ENCODE data around the gene TRMT2A.

TRMT2A gene

DNA sequence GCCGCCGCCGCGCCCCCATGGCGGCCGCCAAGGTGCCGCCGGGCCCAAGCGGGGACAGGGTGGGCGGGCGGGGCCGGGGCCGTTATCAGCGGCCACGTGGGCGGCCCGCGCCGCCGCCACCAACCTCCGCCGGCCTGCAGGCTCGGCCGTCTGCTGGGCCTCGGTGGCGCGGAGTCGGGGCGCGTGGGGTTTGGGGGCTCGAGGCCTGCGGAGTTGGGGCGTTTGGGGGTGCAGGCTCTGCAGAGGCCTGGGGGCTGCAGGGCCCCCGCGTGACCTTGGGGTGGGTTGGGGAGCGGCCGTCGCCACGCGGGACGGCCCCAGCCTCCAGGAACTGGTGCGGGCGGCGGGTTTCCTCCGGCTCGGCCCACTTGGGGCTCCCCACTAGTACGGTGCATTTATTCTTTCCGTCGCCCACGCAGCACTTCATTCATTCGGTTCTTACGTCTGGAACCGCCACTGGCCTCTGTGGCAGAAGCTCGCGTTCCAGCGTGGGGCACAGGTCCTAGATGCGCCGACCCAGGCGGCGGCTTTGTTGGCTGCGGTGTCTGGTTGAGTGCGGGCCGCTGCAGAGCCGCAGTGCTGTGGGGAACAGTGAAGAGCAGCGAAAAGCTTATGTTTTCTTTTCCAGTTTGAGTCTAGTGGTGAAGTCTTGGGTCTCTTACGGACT lies 740 bp upstream of the TRMT2A start:
- DNase-seq: peak; percentile 61

DNA sequence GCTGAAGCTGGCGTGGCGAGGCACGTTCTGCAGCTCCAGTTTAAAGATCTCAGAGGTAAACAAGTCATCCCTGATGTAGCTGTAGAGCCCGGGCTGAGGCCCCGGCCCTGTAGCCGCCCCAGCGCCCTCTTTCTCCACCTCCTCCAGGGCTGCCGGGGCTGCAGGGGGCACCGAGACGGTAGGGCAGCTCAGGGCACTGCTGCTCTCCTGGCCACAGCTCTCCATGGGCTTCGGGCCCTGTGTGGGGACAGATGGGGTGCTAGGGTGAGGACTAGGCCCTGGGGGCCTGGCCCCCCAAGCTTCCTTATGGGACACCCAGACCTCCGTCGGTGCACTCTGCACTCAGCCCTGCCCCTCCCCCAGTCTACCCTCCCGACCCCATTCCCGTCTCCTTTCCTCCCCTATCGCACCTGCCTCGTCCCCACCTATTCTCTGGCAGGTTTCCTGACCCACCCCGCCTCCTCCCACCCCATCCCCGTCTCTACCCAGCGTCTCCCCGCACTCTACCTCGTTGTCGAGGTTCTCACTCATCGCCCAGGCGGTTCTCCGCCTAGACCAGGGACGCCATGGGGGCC lies 563 bp downstream of the TRMT2A start:
- DNase-seq: no peak

DNA sequence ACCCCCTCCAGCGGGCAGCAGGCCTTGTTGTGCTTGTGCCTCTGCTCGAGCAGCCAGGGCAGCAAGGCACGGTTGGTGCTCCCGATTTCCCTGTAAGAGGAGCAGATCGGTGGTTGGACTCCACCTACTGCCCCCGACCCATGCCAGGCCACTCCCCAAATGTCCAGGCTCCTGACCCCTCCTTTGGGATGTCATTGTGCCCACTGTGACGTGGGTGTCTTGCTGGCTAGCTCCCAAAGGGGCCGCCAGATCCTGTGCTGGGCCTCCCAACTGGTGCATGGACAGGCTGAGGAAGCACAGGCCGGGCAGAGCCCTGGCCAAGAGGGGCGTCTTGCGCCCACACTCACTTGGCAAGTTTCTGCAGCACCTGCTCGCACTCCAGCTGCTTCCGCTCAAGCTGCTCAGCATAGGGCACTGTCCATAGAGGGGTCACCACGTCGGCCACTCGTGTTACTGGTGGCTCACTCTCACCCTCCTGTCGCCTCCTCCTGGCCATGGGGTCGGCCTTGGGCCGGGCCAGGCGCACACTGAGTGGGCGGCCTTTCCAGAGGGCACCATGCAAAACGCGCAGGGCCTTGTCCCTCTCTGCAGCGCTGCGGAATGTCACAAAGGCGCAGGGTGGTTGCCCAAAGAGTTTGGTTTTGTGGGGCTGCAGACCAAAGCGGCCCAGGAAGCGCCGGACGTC lies 1.2 kb downstream of the TRMT2A start, which contains the start of gene RANBP1:
Gene RANBP1, plus strand, starts transcription at position 414 of the 685 bp plus-strand sequence. Its CDS starts 81 bp downstream, at position 495.
- no peak for DNase-seq

DNA sequence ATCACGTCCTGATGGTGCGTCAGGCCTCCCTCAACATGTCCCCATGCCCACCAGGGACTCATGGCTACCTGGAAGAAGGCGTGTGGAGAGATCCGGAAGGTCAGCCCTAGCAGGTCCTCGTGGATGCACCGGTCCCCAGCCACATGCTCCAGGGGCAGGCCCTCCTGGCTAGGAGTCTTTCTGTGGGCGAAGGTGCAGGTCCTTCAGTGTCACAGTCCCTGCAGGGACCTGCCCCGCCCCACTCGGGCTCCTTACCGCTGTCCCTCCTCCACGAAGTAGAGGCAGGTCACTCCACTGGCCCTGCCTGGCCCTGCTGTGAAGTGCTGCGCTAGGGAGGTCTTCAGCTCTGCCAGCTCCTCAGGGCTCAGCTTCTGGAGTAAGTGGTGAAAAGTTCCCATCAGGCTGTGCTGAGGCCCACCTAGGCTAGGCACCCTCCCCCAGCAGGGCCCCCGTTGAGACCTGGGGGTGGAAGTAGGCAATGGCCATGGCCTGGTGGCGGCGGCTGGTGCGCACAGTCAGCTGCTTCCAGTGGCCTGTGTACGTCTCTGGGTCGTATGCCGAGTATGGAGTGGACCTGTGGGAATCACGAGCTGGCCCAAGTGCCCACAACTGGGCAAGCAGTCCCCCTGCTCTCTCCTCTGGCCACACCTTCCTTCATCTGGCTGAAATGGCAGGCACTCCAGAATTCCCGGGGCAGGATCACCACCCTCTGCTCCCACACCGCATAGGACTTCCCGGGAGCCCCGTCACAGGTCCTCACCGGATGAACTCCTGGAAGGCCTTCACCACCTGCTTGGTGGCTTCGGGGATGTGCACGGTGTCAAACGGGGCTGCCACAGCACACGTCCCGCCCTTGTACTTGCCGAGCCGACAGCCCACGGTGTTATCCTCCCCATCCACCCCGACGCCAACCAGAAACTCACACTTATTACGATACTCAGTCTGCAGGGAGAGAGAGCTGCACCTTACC lies 2.2 kb downstream of the TRMT2A start:
- no peak for DNase-seq

DNA sequence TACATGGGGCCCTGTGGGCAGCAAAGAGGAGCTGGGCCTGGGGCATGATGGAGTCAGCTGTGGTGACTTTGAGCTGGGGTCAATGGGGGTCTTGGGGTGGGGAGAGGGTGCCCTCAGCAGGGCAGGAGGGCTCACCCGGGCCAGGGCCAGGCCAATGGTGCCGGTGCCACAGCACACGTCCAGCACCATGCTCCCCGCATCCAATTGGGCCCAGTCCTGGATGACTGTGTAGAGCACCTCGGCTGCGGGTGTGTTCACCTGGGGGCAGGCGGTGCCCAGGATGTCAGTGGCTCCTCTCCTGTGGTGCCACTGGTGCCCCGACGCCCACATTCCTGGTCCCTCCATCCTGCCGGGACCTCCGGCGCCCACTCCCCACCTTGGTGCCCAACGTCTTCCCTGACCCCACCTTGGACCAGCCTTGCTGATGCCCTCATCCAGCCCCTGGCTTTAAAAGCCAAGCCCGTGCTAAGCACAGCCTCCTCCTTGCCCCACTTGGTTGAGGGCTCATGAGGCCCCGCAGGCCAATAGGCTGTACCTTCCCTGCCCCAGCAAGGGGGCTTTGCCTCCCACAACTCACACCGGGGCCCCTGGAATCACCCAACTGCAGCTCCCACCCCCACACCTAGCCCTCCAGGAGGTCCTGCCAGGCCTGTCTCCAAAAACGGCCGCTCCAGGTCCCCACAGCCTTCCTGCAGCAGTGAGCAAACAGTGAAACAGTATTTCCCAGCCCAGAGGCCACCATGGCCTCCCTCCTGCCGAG lies 3.3 kb downstream of the TRMT2A start:
- no peak for DNase-seq

DNA sequence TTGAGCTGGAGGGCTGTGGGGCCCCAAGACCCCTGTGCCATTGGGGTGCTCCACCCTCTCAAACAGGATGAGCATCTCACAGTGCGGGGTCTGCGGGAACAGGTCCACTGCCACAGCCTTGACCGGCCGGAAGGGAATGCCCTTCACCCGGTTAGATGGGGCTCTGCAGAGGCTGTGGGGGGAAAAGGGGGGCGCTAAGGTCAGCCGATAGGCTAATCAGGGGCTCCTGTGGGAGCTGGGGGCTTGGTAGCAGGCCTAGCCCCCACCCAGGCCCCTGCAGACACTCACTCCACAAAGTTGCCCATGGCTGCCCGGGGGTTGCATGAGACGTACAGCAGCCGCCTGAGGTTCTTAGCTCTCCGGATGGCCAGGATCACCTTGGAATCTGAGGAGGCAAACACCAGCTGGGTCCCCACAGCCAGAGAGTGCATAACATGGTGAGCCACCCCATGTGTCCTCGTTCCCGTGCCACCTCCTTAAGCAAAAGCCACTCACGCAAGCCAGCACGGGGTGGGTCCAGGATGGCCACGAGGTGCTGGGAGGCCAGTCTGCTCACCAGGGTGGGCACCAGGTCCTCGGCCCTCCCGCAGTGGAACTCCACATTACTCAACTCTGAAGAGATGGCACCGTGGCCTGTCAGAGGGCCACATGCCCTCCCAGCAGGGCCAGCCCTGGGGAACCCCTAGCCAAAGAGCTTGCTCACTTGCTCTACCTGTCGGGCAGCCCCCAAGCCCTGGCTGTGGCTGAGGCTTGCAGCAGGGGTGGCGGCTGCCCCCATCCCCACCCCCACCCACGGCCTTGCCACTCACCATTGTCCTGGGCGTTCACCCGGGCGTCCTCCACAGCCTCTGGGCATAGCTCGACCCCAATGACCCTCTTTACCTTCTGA lies 4.2 kb downstream of the TRMT2A start:
- DNase-seq: no peak

DNA sequence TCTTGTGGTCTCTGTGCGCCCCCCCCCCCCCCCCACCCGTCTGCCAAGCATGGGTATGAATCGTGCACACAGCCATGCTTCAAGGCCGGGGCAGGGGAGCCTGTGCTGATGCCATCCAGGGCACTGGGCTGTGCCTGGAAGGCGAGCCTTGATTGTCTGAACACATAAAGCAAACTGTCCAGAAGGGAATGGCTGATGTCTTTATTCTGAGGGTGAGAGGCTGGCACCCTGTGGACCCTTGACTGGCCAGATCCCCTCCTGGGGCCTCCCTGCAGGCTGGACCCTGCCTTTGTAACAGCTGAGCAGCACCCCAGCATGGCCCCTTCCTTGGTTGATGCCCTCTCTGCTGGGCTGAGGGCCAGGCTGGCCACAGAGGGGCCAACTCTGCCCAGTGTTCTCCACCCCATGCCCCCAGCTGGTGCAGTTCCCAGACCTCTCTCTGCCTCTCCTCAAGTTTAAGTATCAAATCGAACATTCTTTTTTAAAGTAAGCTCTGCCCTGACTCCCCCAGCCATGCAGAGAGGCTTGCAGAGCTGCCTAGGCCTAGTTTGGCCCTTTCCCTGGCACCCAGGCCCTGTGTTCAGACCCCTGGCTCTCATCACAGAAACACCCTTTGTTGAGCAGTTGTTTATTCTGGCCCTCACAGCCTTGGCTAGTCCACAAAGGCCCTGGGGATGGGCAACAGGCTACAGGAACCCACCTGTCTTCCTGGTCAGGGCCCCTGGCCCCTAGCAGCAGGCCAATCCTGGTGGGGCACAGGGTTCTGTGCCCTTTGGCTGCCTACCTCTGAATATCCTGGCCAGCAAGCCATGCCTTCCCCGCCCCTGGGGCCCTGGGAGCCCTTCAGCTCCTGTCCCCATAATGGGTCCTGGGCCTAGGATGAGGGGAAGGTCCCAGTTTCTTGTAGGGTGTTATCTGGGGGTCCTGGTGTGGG lies 5.1 kb downstream of the TRMT2A start:
- no peak for DNase-seq

DNA sequence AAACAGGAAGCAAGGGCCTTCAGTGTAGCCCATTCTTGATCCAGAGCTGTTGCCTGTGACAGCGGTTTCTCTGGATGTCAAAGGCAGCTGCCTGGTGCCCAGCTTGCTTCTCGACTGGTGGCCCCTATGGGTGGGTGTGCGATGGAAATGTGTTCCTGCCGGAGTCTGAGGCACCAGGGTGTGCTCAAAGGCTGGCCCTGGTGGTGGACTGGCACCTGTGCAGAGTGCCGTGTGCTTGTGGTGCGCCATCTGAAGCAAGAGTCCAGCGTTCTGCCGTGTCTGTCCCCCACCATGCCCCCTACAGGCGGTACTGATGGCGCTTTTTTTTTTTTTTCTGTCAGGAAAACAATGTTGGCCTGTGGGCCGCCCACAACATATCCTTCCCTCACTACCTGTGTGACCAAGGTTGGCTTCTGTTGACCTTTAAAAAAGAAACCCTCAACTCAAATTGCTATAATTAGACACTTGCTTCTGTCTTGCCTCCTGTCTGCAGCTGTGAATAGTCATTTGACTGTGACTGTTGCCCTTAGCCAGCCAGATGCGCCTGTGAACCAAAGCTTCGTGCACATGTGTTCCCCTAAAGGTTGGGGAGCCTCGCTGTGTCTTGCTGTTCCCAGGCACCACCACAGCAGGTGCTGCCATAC lies 5.9 kb downstream of the TRMT2A start:
- peak; percentile 54 for DNase-seq

DNA sequence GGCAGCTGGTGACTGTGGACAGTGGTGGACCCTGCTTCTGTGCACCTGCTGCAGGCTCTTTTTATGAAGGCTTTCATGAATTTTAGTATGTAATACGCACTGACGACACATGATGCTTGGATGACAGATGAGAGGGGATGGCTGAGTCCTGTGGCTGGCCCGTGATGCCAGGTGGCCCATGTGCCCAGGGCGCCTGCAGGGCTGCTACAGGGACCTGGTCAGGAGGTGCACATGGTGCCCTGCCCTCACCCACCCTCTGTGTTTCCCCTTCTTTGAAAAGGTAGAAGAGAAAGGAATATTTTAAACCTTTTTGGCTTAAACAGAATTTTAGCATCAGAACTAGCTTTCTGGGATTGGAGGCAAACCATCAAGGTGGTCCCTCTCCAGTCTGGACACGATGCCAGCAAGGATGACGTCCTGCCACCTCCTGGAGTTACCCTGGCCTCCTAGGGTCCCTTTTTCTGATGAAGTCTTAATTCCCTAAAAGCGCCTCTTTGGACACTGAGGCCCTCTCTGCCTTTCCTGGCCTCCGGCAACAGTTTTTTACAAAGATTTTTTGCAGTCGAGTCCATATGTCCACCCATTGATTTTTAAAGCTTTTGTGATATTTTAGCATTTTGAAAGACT lies 6.6 kb downstream of the TRMT2A start:
- DNase-seq: no peak

DNA sequence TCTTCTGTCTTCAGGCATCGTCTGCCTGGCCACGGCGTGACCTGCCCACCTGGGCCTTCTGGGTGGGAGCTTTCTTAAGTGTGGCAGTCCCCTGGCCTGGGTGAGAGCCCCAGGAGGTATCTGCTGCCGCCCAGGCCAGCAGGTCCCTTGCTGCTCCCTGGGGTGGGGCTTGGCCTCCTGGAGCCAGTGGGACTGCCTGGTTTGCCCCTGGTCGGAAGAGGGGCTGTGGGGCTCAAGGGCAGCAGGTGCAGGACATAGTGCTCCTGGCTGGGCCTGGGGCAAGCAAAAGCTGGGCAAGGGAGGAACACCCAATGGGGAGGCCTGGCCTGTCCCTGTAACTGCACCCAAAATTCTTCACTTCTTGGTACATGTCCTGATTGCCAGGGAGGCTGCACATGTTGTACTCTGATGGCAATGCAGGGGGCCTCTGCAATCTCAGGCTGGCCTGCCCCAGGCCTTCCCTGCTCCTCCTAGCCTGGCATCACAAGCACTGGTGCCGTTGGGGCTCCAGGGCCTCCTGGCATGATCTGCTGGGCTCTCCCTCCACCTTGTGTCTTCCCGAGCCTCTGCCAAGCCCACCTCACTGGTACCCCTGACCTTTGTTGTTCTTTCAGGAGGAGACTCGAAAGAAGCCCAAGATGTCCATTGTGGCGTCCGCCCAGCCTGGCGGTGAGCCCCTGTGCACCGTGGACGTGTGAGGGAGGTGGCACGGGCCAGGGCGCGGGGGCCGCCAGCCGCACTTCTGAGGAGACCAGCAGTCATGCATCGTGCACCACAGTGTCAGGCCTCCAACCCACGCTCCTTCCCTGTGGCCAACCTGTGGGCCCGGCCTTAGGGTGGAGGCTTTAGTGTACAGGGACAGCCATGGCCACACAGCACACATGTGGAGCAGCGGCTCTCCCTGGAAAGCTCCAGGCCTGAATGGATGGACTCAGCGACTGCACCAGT lies 7.3 kb downstream of the TRMT2A start:
- no peak for DNase-seq

DNA sequence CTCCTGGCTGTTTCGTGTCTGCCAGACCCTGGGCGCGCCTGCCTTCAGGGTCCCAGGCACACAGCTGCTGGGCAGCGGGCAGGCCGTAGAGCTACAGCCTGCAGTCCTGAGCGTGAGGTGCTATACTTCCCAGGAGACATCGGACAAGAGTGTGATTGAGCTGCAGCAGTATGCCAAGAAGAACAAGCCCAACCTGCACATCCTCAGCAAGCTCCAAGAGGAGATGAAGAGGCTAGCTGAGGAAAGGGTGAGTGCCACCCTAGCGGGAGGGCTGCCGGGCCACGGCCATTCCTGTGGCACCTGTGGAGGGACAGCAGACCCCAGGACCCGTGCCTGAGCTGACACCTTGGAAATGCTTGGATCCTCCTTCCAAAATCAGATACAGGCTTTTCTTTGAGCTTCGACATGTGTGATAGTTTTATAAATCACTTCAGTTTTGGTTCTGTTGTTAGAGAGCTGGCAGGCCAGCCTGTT lies 8.2 kb downstream of the TRMT2A start:
- DNase-seq: no peak

DNA sequence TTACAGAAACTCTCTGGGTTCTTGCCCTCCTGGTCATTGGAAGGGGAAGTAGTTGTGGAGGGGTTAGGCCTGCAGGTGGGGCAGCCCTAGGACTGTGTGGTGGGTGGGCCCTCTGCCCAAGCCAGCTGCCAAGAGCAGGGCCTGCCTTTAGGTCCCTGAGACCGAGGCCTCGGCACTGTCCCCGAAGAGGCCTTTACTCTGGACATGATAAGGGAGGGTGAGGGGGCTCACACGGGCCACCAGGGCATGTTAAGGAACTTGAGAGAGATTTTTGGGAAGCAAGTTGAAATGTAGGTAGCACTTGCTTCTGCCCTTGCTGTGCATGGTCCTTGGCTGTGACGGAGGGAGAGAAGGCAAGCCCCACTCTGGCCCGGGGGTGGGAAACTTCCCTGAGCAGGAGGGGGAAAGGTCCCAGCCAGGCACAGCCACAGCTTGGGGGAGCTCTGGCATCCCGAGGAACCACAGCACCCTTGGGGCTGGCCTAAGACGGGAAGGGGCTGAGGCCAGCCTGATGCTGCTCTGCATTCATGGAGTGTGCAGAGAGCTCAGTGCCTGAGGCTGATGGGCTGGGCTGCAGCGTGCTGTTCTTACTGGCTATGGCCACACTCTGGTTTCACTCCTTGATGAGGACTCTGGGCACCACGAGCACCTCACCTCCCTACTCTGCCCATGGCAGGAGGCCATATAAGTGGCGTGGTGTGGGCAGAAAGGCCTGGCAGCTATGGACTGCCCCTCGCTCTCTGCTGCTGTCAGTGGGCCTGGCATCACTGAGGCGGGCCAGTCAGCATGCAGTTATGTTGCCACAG lies 8.9 kb downstream of the TRMT2A start:
- DNase-seq: no peak

DNA sequence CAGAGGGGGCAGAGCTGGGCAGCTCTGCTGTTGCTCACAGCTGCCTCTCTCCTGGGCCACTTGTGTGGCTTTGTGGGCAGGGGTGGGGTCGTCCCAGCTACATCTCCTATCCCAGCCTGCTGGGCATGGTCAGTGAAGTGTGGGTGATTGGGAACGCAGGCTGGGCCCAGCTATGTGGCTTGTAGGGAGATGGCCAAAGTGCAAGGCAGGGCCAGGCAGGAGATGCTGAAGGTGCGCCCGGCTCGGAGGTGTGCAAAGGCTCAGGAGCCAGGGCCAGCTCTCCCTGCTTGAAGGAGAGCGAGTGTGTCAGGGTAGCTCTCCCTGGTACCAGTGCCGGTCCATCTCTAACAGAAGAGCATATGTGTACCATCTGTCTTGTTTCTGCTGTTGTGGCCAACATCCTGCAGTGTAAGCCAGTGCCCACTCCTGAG lies 9.5 kb downstream of the TRMT2A start:
- DNase-seq: no peak

DNA sequence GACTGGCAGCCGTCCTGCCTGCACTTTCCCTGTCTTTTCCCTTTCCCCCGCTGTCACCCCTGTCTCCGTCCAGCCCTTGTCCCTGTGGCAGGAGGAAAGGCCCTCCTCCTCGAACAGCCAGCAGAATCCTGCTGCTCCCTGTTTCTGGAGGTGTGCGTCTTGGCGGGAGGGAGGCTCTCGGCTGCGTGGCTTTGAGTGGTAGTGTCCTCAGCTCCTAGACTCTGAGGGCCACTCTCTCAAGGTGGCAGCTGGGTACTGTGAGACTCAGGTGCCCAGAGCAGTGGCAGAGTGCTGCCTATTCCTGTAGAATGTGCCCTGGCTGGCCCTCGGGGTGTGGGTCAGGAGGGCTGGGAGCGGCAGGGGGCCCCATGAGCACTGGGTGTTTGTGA lies 10.2 kb downstream of the TRMT2A start:
- no peak for DNase-seq

DNA sequence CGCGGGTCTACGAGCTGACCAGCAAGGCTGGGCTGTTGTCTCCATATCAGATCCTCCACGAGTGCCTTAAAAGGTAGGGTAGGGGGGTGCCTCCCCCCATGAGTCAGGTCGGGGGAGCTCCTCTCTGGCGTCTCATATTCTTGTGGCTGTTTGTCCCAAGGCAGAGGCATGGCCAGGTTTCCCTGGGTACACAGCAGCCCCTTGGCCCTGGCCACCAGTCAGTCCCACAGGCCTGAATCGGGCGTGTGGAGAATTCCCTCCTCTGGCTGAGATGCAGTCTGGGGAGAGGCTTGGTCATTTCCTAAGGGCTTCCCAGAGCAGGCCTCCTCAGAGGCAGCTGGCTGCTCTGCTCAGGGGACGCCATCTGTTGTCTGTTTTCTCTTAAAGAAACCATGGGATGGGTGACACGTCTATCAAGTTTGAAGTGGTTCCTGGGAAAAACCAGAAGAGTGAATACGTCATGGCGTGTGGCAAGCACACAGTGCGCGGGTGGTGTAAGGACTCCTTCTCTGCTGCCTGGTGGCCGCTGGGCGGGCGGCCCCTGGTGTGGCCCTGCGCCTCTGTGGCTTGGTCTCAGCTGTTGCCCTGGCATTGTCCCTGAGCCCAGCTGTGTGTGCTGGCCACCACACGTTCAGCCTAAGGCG lies 10.7 kb downstream of the TRMT2A start:
- DNase-seq: no peak

Measured in activated CD4-positive, alpha-beta T cell treated with anti-CD3 and anti-CD28 coated beads, Interleukin-10, Interleukin-2, amounts not matched to agents 100 ng/mL and 50 ng/mL, durations not matched to agents 16 hours and 8 hours (primary cell).